Thoracic aorta (tissue), 2 donors: ENCODE measurements around the gene UBE2O. TPM values are rescaled to one million over a fixed set of nuclear protein-coding genes. Genes with fewer than 3 reads are reported as not detected.

ENCODE experiments used
- ATAC-seq: fragments of 150-250 bp; one replicate; pipeline ENCODE4 v1.8.0; 2017; ENCODE audit warnings: low read depth; ENCODE audit not compliant: insufficient number of reproducible peaks, low FRiP score
- DNase-seq: peaks from one replicate; pipeline ENCODE4 v3.0.0-alpha.2; 2020; ENCODE audit warnings: low spot score
- H3K27ac ChIP-seq, 2 donors: fragments of 200-600 bp; sonication (generic); 1 replicate in 1 of 2; 2 replicates in 1 of 2; pipeline ENCODE4 v1.5.1; 2016; ENCODE audit warnings: mild to moderate bottlenecking in 2 of 2, moderate library complexity in 2 of 2
- H3K27me3 ChIP-seq: fragments of 200-600 bp; sonication (generic); replicated peaks from 2 replicates; pipeline ENCODE4 v1.6.0; 2016; ENCODE audit warnings: mild to moderate bottlenecking; ENCODE audit not compliant: insufficient read depth
- H3K36me3 ChIP-seq: fragments of 200-600 bp; sonication (generic); one replicate; pipeline ENCODE4 v1.5.1; 2016
- H3K4me1 ChIP-seq, 2 donors: fragments of 200-600 bp; sonication (generic); 1 replicate in 1 of 2; 2 replicates in 1 of 2; pipeline versions ENCODE4 v1.5.1 to v1.6.0; 2016; ENCODE audit warnings: low read depth in 2 of 2, mild to moderate bottlenecking in 1 of 2; ENCODE audit not compliant: control insufficient read depth in 1 of 2
- H3K4me3 ChIP-seq: fragments of 200-600 bp; sonication (generic); 2 replicates; pipeline ENCODE4 v1.5.1; 2016; ENCODE audit warnings: mild to moderate bottlenecking
- H3K9me3 ChIP-seq: fragments of 200-600 bp; sonication (generic); 2 replicates; pipeline ENCODE4 v1.5.1; 2016
- total RNA-seq, 2 donors: library from RNA; depleted of rRNA; stranded (reverse); fragments of >200 nt; gene quantifications; one replicate each; pipeline versions ENCODE4 v1.1.0 to v1.2.3, GENCODE V29; 2016
- TF ChIP-seq, protein P1 (sequence below): fragments of 200-600 bp; sonication (generic); IDR thresholded peaks from one replicate; pipeline ENCODE4 v1.5.1; 2019; ENCODE audit warnings: antibody characterized with exemption

UBE2O gene
- total RNA-seq, 2 donors from 2014 or later, result 16.4 to 31.1 TPM

DNA sequence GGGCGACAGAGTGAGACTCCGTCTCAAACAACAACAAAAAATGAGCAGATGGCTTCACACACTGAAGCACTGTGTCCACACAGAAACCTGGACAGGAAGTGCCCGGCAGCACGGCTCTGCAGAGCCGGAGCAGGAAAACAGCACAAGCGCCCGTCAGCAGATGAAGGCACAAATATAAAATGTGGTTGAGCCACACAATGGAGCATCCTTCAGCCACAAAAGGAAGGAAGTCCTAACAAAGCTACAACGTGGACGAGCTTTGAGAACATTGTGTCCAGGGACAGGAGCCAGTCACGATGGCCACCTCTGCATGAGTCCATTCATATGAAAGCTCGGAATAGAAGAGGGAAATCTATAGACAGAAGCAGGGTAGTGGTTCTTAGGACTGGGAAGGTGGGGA, 32.6 kb upstream of the UBE2O start:
- no peak for DNase-seq
- no peak for ATAC-seq
- Histone ChIP-seq H3K36me3 (no peaks in the 10 kb centered on the region), H3K9me3 (no peaks in the 10 kb centered on the region), H3K4me1 (no peaks in the 10 kb centered on the region), H3K4me3 (no peak overlapping the region), H3K27ac (peak overlapping the region in 1 of 2 donors; percentile 26), H3K27me3 (no peaks in the 10 kb centered on the region)
- TF ChIP-seq, protein P1, sequence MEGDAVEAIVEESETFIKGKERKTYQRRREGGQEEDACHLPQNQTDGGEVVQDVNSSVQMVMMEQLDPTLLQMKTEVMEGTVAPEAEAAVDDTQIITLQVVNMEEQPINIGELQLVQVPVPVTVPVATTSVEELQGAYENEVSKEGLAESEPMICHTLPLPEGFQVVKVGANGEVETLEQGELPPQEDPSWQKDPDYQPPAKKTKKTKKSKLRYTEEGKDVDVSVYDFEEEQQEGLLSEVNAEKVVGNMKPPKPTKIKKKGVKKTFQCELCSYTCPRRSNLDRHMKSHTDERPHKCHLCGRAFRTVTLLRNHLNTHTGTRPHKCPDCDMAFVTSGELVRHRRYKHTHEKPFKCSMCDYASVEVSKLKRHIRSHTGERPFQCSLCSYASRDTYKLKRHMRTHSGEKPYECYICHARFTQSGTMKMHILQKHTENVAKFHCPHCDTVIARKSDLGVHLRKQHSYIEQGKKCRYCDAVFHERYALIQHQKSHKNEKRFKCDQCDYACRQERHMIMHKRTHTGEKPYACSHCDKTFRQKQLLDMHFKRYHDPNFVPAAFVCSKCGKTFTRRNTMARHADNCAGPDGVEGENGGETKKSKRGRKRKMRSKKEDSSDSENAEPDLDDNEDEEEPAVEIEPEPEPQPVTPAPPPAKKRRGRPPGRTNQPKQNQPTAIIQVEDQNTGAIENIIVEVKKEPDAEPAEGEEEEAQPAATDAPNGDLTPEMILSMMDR, result no peak

GRCh38 chr17:76484228-76484725, 31.3 kb upstream of the UBE2O start:
- TF ChIP-seq, protein P1, result no peak
- H3K4me1 ChIP-seq, result no peaks in the 10 kb centered on the region
- H3K27me3 ChIP-seq, result no peaks in the 10 kb centered on the region
- no peaks in the 10 kb centered on the region for H3K9me3 ChIP-seq
- H3K27ac ChIP-seq, result peak overlapping the region in 1 of 2 donors; percentile 8
- no peak overlapping the region for H3K4me3 ChIP-seq
- no peaks in the 10 kb centered on the region for H3K36me3 ChIP-seq
- no peak for DNase-seq
- ATAC-seq, result no peak

- DNase-seq (no peak), ATAC-seq (no peak)
- TF ChIP-seq, protein P1, result no peak
- no peaks in the 10 kb centered on the region for H3K9me3 ChIP-seq
- H3K4me1 ChIP-seq, result no peaks in the 10 kb centered on the region
- no peaks in the 10 kb centered on the region for H3K27me3 ChIP-seq
- H3K4me3 ChIP-seq, result no peak overlapping the region
- H3K36me3 ChIP-seq, result no peaks in the 10 kb centered on the region
- peak overlapping the region in 1 of 2 donors; percentile 30 for H3K27ac ChIP-seq
Observed at GRCh38 chr17:76481071-76481655, 28.2 kb upstream of the UBE2O start.

- Histone ChIP-seq H3K9me3 (no peaks in the 10 kb centered on the region), H3K36me3 (no peaks in the 10 kb centered on the region), H3K27me3 (no peaks in the 10 kb centered on the region), H3K4me1 (no peaks in the 10 kb centered on the region), H3K4me3 (no peak overlapping the region), H3K27ac (no peak overlapping the region)
- TF ChIP-seq, protein P1, result no peak
- ATAC-seq, result no peak
- no peak for DNase-seq
Observed at GRCh38 chr17:76480632-76481031, 27.7 kb upstream of the UBE2O start.

- no peak for DNase-seq
Observed at GRCh38 chr17:76479515-76480060, 26.6 kb upstream of the UBE2O start.

More at GRCh38 chr17:76479515-76480060, 26.6 kb upstream of the UBE2O start:
- no peak for ATAC-seq
- Histone ChIP-seq H3K27ac (no peak overlapping the region), H3K9me3 (no peaks in the 10 kb centered on the region), H3K27me3 (no peaks in the 10 kb centered on the region), H3K36me3 (no peaks in the 10 kb centered on the region), H3K4me3 (no peak overlapping the region), H3K4me1 (no peaks in the 10 kb centered on the region)
- TF ChIP-seq, protein P1, result no peak
